ENCODE measurements around the gene ASS1.

DNA sequence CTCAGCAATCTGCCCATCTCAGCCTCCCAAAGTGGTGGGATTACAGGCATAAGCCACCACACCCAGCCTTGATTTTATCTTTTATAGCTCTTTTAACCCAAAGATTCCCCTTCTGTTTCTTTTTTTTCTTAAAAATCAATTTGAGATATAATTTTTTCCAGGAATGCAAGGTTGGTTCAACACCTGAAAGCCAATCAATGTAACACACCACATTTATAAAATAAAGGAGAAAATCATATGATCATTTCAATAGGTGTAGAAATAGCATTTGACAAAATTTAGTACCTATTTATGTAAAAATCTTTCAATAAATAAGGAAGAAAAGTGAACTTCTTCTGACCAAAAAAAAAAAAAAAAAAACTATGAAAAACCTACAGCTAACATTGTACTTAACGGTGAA, 3.7 kb upstream of the ASS1 start:
- TF ChIP-seq CTCF (IDR thresholded peaks at IDR 0.05; ENCODE audit: borderline replicate concordance, extremely low read depth, low read length, poor library complexity, severe bottlenecking) (no peak), EZH2 (IDR thresholded peaks at IDR 0.05; ENCODE audit: borderline replicate concordance, low read depth, low read length, severe bottlenecking) (no peak)
